IPS-18c (cell line): ENCODE results near the gene VAPB.

Experiments used
- H3K4me3 ChIP-seq: 2 replicates; pipeline ENCODE4 v1.7.0; 2013; ENCODE audit warnings: low read depth, mild to moderate bottlenecking, low read length, moderate library complexity; ENCODE audit not compliant: insufficient read depth
- H3K9me3 ChIP-seq: one replicate; pipeline ENCODE4 v1.6.1; 2013; ENCODE audit warnings: mild to moderate bottlenecking, low read length, moderate library complexity; ENCODE audit not compliant: control insufficient read depth, insufficient read depth

VAPB gene

DNA sequence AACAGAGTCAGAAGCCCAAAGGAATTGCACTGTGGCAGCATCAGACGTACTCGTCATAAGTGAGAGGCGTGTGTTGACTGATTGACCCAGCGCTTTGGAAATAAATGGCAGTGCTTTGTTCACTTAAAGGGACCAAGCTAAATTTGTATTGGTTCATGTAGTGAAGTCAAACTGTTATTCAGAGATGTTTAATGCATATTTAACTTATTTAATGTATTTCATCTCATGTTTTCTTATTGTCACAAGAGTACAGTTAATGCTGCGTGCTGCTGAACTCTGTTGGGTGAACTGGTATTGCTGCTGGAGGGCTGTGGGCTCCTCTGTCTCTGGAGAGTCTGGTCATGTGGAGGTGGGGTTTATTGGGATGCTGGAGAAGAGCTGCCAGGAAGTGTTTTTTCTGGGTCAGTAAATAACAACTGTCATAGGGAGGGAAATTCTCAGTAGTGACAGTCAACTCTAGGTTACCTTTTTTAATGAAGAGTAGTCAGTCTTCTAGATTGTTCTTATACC is 55.8 kb downstream of the VAPB start:
- Histone ChIP-seq H3K4me3 (no peak overlapping the region), H3K9me3 (no peaks in the 10 kb centered on the region)

- no peaks in the 10 kb centered on the region for H3K9me3 ChIP-seq
Observed at GRCh38 chr20:58446264-58446959, 57.4 kb downstream of the VAPB start.

GRCh38 chr20:58446960-58447265 is 57.9 kb downstream of the VAPB start:
- no peak overlapping the region for H3K4me3 ChIP-seq
- no peaks in the 10 kb centered on the region for H3K9me3 ChIP-seq

More at GRCh38 chr20:58446264-58446959, 57.4 kb downstream of the VAPB start:
- no peak overlapping the region for H3K4me3 ChIP-seq

- H3K9me3 ChIP-seq, result no peaks in the 10 kb centered on the region
- no peak overlapping the region for H3K4me3 ChIP-seq
Observed at GRCh38 chr20:58447511-58448391, 58.7 kb downstream of the VAPB start.

GRCh38 chr20:58448958-58449357 is 59.9 kb downstream of the VAPB start:
- no peak overlapping the region for H3K4me3 ChIP-seq

GRCh38 chr20:58449681-58450221 is 60.7 kb downstream of the VAPB start:
- H3K4me3 ChIP-seq, result no peak overlapping the region

More at GRCh38 chr20:58448958-58449357, 59.9 kb downstream of the VAPB start:
- H3K9me3 ChIP-seq, result no peaks in the 10 kb centered on the region

DNA sequence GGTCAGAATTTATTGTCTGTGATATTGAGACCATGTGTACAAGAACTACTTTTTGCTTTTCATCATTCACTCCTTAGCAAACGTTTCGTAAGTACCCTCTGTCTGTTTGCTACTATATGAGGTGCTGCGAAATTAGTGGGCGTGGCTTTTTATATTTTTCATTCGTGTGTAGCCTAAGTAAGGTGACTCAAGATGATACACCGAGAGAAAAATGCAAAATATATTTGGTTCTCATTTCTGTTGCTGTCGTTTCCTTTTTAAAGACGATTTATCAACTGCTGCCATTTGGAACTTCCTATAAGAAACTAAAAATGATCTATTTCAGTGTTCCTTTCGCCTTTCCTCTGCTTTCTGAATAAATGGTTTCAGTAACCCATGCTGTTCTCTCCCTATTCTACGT is 61.2 kb downstream of the VAPB start:
- H3K4me3 ChIP-seq, result no peak overlapping the region

More at GRCh38 chr20:58449681-58450221, 60.7 kb downstream of the VAPB start:
- no peaks in the 10 kb centered on the region for H3K9me3 ChIP-seq

GRCh38 chr20:58452667-58453255 is 63.7 kb downstream of the VAPB start:
- H3K9me3 ChIP-seq, result no peaks in the 10 kb centered on the region
- H3K4me3 ChIP-seq, result no peak overlapping the region

More for the DNA sequence above, 61.2 kb downstream of the VAPB start:
- H3K9me3 ChIP-seq, result no peaks in the 10 kb centered on the region

- no peak overlapping the region for H3K4me3 ChIP-seq
- no peaks in the 10 kb centered on the region for H3K9me3 ChIP-seq
Observed at GRCh38 chr20:58453391-58453790, 64.4 kb downstream of the VAPB start.

- H3K9me3 ChIP-seq, result no peaks in the 10 kb centered on the region
- no peak overlapping the region for H3K4me3 ChIP-seq
Observed at GRCh38 chr20:58454460-58454859, 65.4 kb downstream of the VAPB start.

DNA sequence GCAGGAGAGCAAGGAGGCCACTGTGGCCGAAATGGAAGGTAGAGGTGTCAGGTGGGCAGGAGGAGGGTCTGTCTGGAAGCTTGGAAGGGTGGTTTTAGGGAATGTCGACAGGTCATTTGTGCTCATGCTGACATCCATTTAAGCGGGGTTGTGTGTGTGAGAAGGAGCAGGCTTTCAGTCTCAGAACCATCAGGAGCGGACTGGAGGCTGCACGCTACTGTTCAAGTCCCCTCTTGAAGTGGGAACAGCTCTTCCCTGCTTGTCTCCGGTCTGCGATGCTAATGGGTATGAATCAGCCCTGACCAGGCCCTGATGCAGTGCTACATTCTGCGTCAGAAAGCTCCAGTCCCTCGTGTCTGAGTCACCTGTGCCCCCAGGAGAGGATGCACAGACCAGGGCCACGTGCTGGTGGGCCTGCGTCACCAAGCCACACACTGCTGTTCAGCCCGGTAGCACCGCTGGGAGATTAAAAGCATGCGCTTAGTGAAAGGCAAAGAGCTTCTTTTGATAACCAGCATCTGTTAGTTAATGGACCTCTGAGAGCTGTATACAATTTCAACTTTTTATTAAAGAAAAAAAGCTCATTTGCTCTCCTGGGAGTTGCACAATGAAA is 68.2 kb downstream of the VAPB start:
- H3K4me3 ChIP-seq, result no peak overlapping the region
- no peaks in the 10 kb centered on the region for H3K9me3 ChIP-seq

DNA sequence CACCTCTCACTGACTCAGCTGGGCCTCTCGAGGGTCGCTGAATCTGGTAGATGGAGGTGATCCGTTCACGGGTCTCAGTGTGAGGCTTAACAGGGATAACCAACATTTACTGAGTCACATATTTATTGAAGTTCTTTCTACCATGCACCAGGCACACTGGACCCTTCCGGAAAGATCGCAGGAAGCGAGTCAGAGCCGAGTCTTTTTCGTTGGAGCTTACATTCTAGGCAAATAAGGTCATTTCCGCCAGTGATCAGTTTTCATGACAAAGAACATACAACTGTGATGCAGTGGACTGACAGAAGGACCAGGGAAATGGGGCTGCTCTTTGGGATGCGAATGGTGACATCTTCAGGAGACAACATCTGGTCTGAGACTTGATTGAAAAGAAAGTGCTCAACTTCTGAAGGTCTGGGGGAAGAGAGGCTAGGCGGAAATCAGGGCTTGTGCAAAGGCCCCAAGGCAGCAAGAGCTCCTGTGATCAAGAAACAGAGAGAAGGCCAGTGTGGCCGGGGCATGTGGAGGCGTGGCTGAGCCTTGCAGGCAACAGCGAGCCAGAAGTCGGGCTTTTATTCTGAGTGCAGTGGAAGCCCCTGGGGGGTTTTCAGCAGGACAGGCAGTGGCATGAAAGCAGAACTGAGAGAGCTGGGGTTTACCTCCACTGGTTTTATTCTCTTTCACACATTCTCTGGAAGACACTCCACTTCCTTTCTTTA is 69.5 kb downstream of the VAPB start:
- no peak overlapping the region for H3K4me3 ChIP-seq
- H3K9me3 ChIP-seq, result no peaks in the 10 kb centered on the region

DNA sequence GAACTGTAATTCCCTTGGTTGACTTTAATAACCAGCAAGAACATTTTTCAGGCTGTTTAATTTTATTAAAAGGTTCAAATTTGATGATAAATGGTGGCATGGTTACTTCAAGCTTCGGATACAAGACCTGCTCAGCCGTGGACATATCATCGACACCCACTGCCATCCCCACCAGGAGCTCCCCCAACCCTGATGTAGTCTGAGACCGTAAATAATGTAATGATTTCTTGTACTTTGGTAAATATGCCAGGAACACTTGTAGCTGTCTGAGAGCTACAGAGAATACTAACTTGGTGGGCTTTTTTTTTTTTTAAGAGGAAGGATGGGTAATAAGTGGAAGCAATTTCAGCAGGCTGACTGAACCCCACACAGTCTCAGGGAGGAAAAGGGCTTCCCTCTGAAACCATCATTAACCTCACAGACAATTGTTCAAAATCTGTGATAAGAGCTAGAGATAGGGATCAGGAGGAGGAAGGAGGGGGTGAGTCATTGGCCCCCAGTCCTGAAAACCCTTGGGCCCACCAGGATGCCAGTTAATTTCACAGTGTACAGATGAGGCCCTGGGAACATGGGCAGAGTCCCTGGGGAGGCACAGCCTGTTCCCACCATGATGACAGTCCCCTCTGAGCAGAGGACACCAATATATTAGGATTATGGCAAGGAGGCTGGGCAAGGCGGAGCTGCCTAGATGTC is 70.2 kb downstream of the VAPB start:
- H3K4me3 ChIP-seq, result no peak overlapping the region
- no peaks in the 10 kb centered on the region for H3K9me3 ChIP-seq

DNA sequence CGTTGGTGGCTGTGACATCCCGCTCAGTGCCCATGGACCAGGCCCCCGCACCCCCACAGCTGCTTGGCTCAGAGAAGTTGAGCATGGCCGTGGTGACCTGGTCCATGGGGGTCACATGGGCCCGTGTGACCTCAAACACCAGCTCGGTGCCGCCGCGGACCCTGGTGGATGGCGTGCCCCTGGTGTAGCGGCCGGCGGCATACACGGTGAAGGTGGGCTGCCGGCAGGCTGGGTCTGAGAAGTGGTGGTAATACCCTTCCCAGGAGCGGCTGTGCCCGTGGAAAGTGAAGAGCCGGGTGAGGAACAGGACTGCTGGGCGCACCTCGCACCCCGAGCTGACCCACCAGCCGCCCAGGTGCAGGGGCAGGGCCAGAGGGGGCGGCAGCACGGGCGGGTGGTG is 72.1 kb downstream of the VAPB start:
- no peaks in the 10 kb centered on the region for H3K9me3 ChIP-seq
- H3K4me3 ChIP-seq, result no peak overlapping the region

DNA sequence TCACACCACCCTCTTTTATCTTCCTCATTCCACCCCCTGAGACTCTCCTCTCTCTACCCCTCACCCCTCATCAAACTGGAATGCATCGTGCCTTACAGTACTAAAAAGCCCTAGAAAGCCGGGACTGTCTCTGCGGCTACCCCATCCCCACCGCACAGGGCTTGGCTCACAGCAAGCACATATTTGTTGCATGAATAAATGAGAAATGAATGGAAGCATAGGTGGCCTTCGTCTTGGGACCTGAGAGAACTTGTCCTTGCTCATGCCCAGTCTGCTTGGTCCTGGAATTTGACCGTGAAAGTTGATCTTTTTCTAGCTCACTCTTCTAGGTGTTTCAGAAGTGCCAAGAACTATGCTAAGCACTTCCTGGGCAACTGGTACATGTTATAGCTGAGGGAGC is 72.9 kb downstream of the VAPB start:
- H3K4me3 ChIP-seq, result no peak overlapping the region
- no peaks in the 10 kb centered on the region for H3K9me3 ChIP-seq

DNA sequence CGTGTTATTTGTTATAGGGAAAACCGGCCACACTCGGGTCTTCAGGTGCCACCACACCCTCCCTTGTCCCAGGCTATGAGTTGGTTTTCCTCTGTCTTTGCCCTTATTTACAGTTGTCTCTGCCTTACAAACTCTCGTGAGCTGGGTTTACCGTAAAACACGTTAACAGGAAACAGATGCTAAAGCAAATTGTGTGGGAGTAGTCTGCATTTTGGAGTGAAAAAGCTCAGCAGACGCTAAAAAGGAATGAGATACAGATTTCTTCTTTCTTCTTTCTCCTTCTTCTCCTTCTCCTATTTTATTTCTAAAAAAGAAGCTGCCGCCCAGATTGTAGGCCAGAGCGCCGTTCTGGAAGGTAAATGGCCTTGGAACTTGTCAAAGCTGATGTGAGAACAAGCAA is 74.2 kb downstream of the VAPB start:
- H3K9me3 ChIP-seq, result no peaks in the 10 kb centered on the region
- no peak overlapping the region for H3K4me3 ChIP-seq
